Urinary bladder (tissue), 4 donors: ENCODE results near the gene PLBD1. TPM values are rescaled to one million over a fixed set of nuclear protein-coding genes. Genes with fewer than 3 reads are reported as not detected.

Experiments used
- DNase-seq: peaks from one replicate; pipeline ENCODE4 v3.0.0-alpha.2; 2015; ENCODE audit errors: extremely low spot score
- H3K27ac ChIP-seq: one replicate; pipeline ENCODE4 v1.5.1; 2013; ENCODE audit warnings: low read depth, mild to moderate bottlenecking, moderate library complexity
- H3K36me3 ChIP-seq: one replicate; pipeline ENCODE4 v1.6.1; 2013; ENCODE audit warnings: mild to moderate bottlenecking, moderate library complexity; ENCODE audit not compliant: insufficient read depth
- H3K4me1 ChIP-seq: one replicate; pipeline ENCODE4 v1.6.1; 2013; ENCODE audit warnings: mild to moderate bottlenecking, moderate library complexity; ENCODE audit not compliant: insufficient read depth
- H3K4me3 ChIP-seq: one replicate; pipeline ENCODE4 v1.5.1; 2013; ENCODE audit warnings: low read depth, low read length
- WGBS: extraction: QIAGEN DNeasy Blood & Tissue Kit; methylation state at CpG from one replicate; pipeline ENCODE4 v1.1.7; 2013; 5-methylcytosine and 5-hydroxymethylcytosine counted together
- polyA plus RNA-seq: library from polyadenylated mRNA; stranded (reverse); fragments of 200-250 nt; gene quantifications from one replicate; pipeline ENCODE4 v1.2.3, GENCODE V29; 2013
- total RNA-seq: library from RNA; depleted of rRNA; stranded (reverse); fragments of >200 nt; gene quantifications from one replicate; pipeline ENCODE4 v1.2.3, GENCODE V29; 2014
- donor health status: healthy with polysubstance abuse.
- donor health status: healthy.

PLBD1 gene
- total and polyA plus RNA-seq, 2 donors, result 23.2 to 55.3 TPM

DNA sequence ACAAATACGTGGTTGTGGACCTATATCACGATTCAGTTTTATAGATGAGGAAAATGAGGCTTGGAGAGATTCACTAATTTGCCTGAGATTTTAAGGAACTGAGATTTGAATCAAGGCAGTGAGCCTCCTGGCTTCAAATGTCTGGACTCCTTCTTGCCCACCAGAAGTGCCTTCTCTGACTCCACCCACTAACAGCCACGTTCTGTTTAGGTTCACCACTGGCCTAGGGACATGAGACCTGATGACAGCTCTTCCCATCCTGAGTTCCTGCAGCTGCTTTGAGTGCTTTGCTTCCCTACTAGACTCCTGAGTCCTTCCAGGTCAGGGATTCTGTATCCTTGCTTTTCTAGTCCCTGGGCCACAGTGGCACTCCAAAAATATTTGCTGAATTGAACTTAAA is 57.1 kb downstream of the PLBD1 start:
- Histone ChIP-seq H3K4me1 (no peaks in the 10 kb centered on the region), H3K27ac (no peak overlapping the region), H3K4me3 (no peak overlapping the region), H3K36me3 (no peaks in the 10 kb centered on the region)
- DNase-seq, result no peak
- 62% methylated on average over 3 of the region's 3 CpGs for WGBS

DNA sequence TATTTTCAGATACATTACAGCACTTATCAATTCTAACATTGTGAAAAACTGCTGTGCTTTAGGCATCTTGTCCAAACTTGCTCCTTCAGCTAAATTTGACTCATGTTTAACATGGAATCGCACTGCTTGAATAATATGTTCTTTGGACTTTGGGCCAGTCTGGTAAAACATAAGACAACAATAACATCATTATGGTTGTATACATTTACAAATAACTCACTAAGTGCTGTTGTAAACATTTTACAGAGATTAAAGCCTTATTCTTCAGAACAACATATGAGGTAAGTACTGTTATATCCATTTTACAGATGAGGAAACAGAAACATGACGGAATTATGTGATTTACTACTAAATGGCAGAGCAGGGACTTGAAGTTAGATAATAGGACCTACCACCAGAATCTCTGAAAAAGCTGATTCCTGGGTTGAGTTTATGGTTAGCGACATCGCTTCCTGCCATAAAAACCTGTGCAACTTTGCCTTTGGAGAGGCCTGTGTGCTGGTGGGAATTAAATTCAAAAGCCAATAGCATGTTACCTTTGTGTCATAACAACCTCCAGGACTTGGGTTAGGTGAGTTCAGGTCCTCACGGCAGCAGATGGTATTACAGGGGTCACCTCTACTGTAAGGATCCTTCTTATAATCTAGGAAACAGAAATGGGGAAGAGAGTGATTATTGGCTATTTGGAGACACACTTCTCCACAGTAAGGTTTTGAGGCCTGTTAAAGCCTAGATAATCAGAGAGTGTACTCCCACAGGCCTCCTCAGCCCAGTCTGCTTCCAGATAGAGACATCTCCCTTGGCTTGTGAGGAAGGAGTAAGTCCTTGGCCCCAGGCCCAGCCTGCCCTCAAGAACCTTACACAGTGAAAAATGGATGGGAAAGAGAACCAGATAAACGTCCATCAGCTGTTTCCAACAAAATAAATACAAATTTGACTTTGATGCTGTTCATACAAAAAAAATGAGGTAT is 61.8 kb downstream of the PLBD1 start:
- DNase-seq, result no peak
- Histone ChIP-seq H3K27ac (no peak overlapping the region), H3K4me1 (no peaks in the 10 kb centered on the region), H3K36me3 (no peaks in the 10 kb centered on the region), H3K4me3 (no peak overlapping the region)
- 89% methylated on average over 6 of the region's 6 CpGs for WGBS

GRCh38 chr12:14495326-14495725 is 72.4 kb downstream of the PLBD1 start:
- H3K36me3 ChIP-seq, result peaks cover 2% of the 10 kb centered on the region

GRCh38 chr12:14482886-14483285 is 84.8 kb downstream of the PLBD1 start:
- Histone ChIP-seq H3K4me1 (no peaks in the 10 kb centered on the region), H3K4me3 (no peak overlapping the region), H3K36me3 (peaks cover 15% of the 10 kb centered on the region), H3K27ac (no peak overlapping the region)
- DNase-seq, result no peak
- WGBS, result 87% methylated on average over 2 of the region's 2 CpGs

More at GRCh38 chr12:14495326-14495725, 72.4 kb downstream of the PLBD1 start:
- H3K4me1 ChIP-seq, result no peaks in the 10 kb centered on the region
- DNase-seq, result no peak
- no peak overlapping the region for H3K4me3 ChIP-seq
- H3K27ac ChIP-seq, result no peak overlapping the region
- 78% methylated on average over 2 of the region's 2 CpGs for WGBS

GRCh38 chr12:14482361-14482760 is 85.3 kb downstream of the PLBD1 start:
- Histone ChIP-seq H3K4me3 (no peak overlapping the region), H3K27ac (no peak overlapping the region), H3K4me1 (no peaks in the 10 kb centered on the region), H3K36me3 (peaks cover 15% of the 10 kb centered on the region)
- DNase-seq, result no peak
- WGBS, result 90% methylated on average over 1 of the region's 1 CpG

DNA sequence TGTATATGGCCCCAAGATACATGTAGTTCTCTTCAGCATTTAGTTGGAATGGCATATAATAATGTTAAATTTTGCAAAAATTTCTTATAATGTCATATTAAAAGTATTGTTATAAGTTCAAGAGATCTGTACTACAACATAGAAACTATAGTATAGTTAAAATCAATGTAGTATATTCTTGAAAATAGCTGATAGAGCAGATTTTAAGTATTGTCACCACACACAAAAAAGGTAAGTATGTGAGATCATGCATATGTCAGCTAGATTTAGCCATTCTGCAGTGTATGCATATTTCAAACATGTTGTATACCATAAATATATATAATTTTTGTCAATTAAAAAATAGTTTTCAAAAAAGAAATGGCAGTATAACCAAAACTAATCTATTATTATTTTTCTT is 86.5 kb downstream of the PLBD1 start:
- peaks cover 15% of the 10 kb centered on the region for H3K36me3 ChIP-seq
- no peak overlapping the region for H3K4me3 ChIP-seq
- no peak overlapping the region for H3K27ac ChIP-seq
- H3K4me1 ChIP-seq, result no peaks in the 10 kb centered on the region
- no peak for DNase-seq

- DNase-seq, result no peak
- Histone ChIP-seq H3K4me1 (no peaks in the 10 kb centered on the region), H3K36me3 (peaks cover 12% of the 10 kb centered on the region), H3K27ac (no peak overlapping the region), H3K4me3 (no peak overlapping the region)
- 93% methylated on average over 1 of the region's 1 CpG for WGBS
These were observed 88.7 kb downstream of the PLBD1 start for GRCh38 chr12:14479004-14479403.

DNA sequence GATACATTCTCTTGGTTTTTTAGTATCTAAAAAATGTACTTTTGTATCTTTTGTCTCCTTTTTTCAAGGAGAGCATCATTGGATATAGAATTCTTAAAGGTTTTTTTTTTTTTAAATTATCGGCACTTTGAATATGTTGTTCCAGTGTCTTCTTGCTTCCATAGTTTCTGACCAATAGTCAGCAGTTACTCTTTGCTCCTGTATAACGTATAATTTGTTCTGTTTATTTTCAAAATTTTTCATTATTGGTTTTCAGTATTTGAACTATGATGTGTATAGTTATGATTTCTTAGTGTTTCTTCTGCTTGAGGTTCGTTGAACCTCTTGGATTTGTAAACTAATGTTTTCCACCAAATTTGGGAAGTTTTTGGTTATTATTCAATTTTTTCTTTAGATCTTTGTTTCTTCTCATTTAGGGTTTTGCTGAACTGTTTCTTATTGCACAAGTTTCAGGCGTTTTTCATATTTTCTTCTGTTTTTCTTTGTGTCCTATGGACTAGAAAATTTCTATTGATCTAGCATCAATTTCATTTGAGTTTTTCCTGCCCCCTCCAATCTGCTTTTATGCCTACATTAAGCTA is 93.9 kb downstream of the PLBD1 start:
- DNase-seq, result no peak
- no peak overlapping the region for H3K4me3 ChIP-seq
- peaks cover 3% of the 10 kb centered on the region for H3K36me3 ChIP-seq
- WGBS, result 96% methylated on average over 4 of the region's 4 CpGs
- no peaks in the 10 kb centered on the region for H3K4me1 ChIP-seq
- no peak overlapping the region for H3K27ac ChIP-seq

DNA sequence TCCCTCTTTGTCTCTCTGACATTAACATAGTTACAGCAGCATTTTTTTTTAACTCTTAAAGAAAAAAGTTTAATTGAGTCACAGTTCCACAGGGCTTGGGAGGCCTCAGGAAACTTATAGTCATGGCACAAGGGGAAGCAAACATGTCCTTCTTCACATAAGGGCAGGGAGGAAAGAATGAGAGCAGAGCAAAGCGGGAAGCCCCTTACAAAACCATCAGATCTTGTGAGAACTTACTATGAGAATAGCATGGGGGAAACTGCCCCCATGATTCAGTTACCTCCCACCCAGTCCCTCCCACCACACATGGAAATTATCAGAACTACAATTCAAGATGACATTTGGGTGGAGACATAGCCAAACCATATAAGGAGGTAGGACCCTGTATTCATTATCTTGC is 96.2 kb downstream of the PLBD1 start:
- H3K27ac ChIP-seq, result no peak overlapping the region
- H3K4me1 ChIP-seq, result no peaks in the 10 kb centered on the region
- no peak overlapping the region for H3K4me3 ChIP-seq
- DNase-seq, result no peak
- 98% methylated on average over 1 of the region's 1 CpG for WGBS
- H3K36me3 ChIP-seq, result no peaks in the 10 kb centered on the region

GRCh38 chr12:14460212-14460841 is 107.4 kb downstream of the PLBD1 start:
- 95% methylated on average over 5 of the region's 5 CpGs for WGBS
- Histone ChIP-seq H3K4me3 (no peak overlapping the region), H3K36me3 (peaks cover 3% of the 10 kb centered on the region), H3K4me1 (no peaks in the 10 kb centered on the region), H3K27ac (no peak overlapping the region)
- DNase-seq, result no peak

- peaks cover 3% of the 10 kb centered on the region for H3K36me3 ChIP-seq
- WGBS, result 71% methylated on average over 2 of the region's 2 CpGs
These were observed 113.4 kb downstream of the PLBD1 start for GRCh38 chr12:14454098-14454907.

More at GRCh38 chr12:14454098-14454907, 113.4 kb downstream of the PLBD1 start:
- DNase-seq, result no peak
- Histone ChIP-seq H3K4me1 (no peaks in the 10 kb centered on the region), H3K4me3 (no peak overlapping the region), H3K27ac (no peak overlapping the region)
